ENCODE data around the gene APOA1.

The APOA1 gene

GRCh38 chr11:116821050-116821918 is 16.1 kb downstream of the APOA1 start:
- POLR2A ChIA-PET: interaction anchor here (1.2 kb wide), 1 partner anchor 15 kb away, joined by 3 read pairs; no protein-coding TSS in a partner anchor
- no peak overlapping the region for H3K27ac ChIP-seq (ENCODE audit: extremely low read depth, low read depth, low read length)
- no peaks in the 10 kb centered on the region for H3K4me1 ChIP-seq (ENCODE audit: control insufficient read depth, insufficient read depth, low read length)
- no peak for TF ChIP-seq ZNF416 (tag by site-specific recombination; IDR thresholded peaks at IDR 0.05)
- no peak for TF ChIP-seq ZNF776 (tag by site-specific recombination; IDR thresholded peaks at IDR 0.05; ENCODE audit: borderline replicate concordance)
- TF ChIP-seq ZSCAN23 (tag by site-specific recombination; IDR thresholded peaks at IDR 0.05): no peak
- no peak for TF ChIP-seq ZNF48 (tag by site-specific recombination; IDR thresholded peaks at IDR 0.05)
- no peak for TF ChIP-seq REPIN1 (tag by site-specific recombination; IDR thresholded peaks at IDR 0.05; ENCODE audit: low read depth)
- no peak for TF ChIP-seq ZNF157 (tag by site-specific recombination; IDR thresholded peaks at IDR 0.05)
- TF ChIP-seq ZNF433 (tag by site-specific recombination; IDR thresholded peaks at IDR 0.05; ENCODE audit: low read depth): no peak
- TF ChIP-seq HOXA7 (CRISPR knock-in tag; IDR thresholded peaks at IDR 0.05; ENCODE audit: borderline replicate concordance): no peak
- TF ChIP-seq ZBTB20 (tag by site-specific recombination; IDR thresholded peaks at IDR 0.05): no peak
- no peak for TF ChIP-seq ZNF223 (tag by site-specific recombination; IDR thresholded peaks at IDR 0.05)
- TF ChIP-seq ZNF830 (tag by site-specific recombination; IDR thresholded peaks at IDR 0.05; ENCODE audit: low read depth): no peak
- TF ChIP-seq ZNF843 (tag by site-specific recombination; IDR thresholded peaks at IDR 0.05): no peak
- TF ChIP-seq ZNF24 (tag by site-specific recombination; IDR thresholded peaks at IDR 0.05): no peak
- no peak for TF ChIP-seq ZNF629 (tag by site-specific recombination; IDR thresholded peaks at IDR 0.05)
- no peak for TF ChIP-seq ZBTB26 (tag by site-specific recombination; optimal IDR thresholded peaks at IDR 0.05)
- no peak for TF ChIP-seq PRDM1 (tag by site-specific recombination; IDR thresholded peaks at IDR 0.05)
- no peak for TF ChIP-seq ZNF560 (tag by site-specific recombination; IDR thresholded peaks at IDR 0.05; ENCODE audit: borderline replicate concordance)
- TF ChIP-seq TCF7L2 (IDR thresholded peaks at IDR 0.05; ENCODE audit: borderline replicate concordance, low read depth, low read length): no peak
- CTCF ChIA-PET: interaction anchor here (0.7 to 1.4 kb wide), 2 partner anchors 30 to 508 kb away, joined by 3 to 7 read pairs; partner anchors contain the start of gene APOA5
- no peaks in the 10 kb centered on the region for H3K9me3 ChIP-seq (ENCODE audit: control insufficient read depth, insufficient read depth, low read depth, low read length)
- H3K36me3 ChIP-seq (ENCODE audit: control insufficient read depth in 2 of 2, insufficient read depth in 1 of 2, low read length in 2 of 2): no peaks in the 10 kb centered on the region
- H3K4me3 ChIP-seq (ENCODE audit: low read depth, low read length): no peak overlapping the region

DNA sequence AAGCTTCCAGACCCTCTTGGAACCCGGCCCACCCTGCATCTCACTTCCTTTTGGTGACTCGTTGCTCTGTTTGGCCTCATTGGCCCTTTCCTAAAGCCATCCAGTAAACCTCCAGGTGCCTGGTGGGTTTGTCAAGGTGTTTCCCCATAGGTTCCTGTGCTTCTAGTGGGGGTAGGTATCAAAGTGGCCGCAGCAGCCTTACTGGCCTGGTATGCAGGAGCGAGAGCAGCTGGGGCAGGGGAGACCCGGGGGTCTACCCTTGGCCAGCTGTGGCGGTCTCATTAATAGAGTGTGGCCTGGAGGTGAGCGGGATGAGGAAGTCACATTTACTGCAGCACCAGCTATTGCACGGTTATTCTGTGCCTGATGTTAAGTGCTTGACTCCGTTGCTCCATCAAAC is 18.4 kb downstream of the APOA1 start:
- no peak overlapping the region for H3K27ac ChIP-seq (ENCODE audit: extremely low read depth, low read depth, low read length)
- ChIA-PET POLR2A (interaction anchor here (0.6 kb wide), 1 partner anchor 577 kb away, joined by 4 read pairs; no protein-coding TSS in a partner anchor), CTCF (interaction anchor here (1.0 to 1.1 kb wide), 3 partner anchors 11 to 31 kb away, joined by 3 to 4 read pairs (median 4); no protein-coding TSS in a partner anchor)

More for the DNA sequence above, 18.4 kb downstream of the APOA1 start:
- H3K9me3 ChIP-seq (ENCODE audit: control insufficient read depth, insufficient read depth, low read depth, low read length): no peaks in the 10 kb centered on the region
- H3K4me3 ChIP-seq (ENCODE audit: low read depth, low read length): no peak overlapping the region
- no peaks in the 10 kb centered on the region for H3K4me1 ChIP-seq (ENCODE audit: control insufficient read depth, insufficient read depth, low read length)
- TF ChIP-seq, protein P1, sequence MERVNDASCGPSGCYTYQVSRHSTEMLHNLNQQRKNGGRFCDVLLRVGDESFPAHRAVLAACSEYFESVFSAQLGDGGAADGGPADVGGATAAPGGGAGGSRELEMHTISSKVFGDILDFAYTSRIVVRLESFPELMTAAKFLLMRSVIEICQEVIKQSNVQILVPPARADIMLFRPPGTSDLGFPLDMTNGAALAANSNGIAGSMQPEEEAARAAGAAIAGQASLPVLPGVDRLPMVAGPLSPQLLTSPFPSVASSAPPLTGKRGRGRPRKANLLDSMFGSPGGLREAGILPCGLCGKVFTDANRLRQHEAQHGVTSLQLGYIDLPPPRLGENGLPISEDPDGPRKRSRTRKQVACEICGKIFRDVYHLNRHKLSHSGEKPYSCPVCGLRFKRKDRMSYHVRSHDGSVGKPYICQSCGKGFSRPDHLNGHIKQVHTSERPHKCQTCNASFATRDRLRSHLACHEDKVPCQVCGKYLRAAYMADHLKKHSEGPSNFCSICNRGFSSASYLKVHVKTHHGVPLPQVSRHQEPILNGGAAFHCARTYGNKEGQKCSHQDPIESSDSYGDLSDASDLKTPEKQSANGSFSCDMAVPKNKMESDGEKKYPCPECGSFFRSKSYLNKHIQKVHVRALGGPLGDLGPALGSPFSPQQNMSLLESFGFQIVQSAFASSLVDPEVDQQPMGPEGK (tag by site-specific recombination; IDR thresholded peaks at IDR 0.05): no peak
- TF ChIP-seq ZNF654 (tag by site-specific recombination; IDR thresholded peaks at IDR 0.05; ENCODE audit: low read depth) (no peak), EGR2 (tag by site-specific recombination; IDR thresholded peaks at IDR 0.05; ENCODE audit: low read depth) (no peak), RBAK (tag by site-specific recombination; IDR thresholded peaks at IDR 0.05) (no peak), ZFP3 (tag by site-specific recombination; IDR thresholded peaks at IDR 0.05; ENCODE audit: low read depth) (no peak)
- H3K36me3 ChIP-seq (ENCODE audit: control insufficient read depth in 2 of 2, insufficient read depth in 1 of 2, low read length in 2 of 2): no peaks in the 10 kb centered on the region
